GM12878 (cell line): ENCODE results near the gene TBC1D20. TPM values are rescaled to one million over a fixed set of nuclear protein-coding genes. Genes with fewer than 3 reads are reported as not detected.

Experiments
- BHLHE40 ChIP-seq, 2 experiments: fragments of 450-650 bp in 1 of 2; IDR thresholded peaks; 2 replicates each; pipeline ENCODE4 v1.6.1; 2011 to 2017; ENCODE audit warnings: low read depth in 2 of 2, borderline replicate concordance in 1 of 2, improper control_type of control experiment in 1 of 2, low read length in 1 of 2, mild to moderate bottlenecking in 1 of 2
- BRCA1 ChIP-seq: IDR thresholded peaks from 2 replicates; pipeline ENCODE4 v1.6.1; 2011; ENCODE audit warnings: low read depth, low read length, improper control_type of control experiment
- EGR1 ChIP-seq, 2 experiments: IDR thresholded peaks; 1 replicate in 1 of 2; 2 replicates in 1 of 2; pipeline ENCODE4 v1.6.1; 2011 to 2012; ENCODE audit warnings: low read depth in 2 of 2, low read length in 2 of 2, borderline replicate concordance in 1 of 2, mild to moderate bottlenecking in 1 of 2, moderate library complexity in 1 of 2
- GABPA ChIP-seq: IDR thresholded peaks from 2 replicates; pipeline ENCODE4 v1.6.1; 2014; ENCODE audit warnings: antibody characterized with exemption, low read depth, mild to moderate bottlenecking, inconsistent platforms
- GATAD2B ChIP-seq: fragments of 450-650 bp; conservative IDR thresholded peaks from 2 replicates; pipeline ENCODE4 v1.6.1; 2017; ENCODE audit warnings: low read depth, mild to moderate bottlenecking, moderate library complexity
- HDAC6 ChIP-seq: fragments of 200-600 bp; sonication (generic); IDR thresholded peaks from one replicate; pipeline ENCODE4 v1.8.0; 2017; ENCODE audit warnings: antibody characterized with exemption; ENCODE audit not compliant: unreplicated experiment
- JUND ChIP-seq: IDR thresholded peaks from 2 replicates; pipeline ENCODE4 v1.6.1; 2012; ENCODE audit warnings: low read depth, mild to moderate bottlenecking, low read length, improper control_type of control experiment, moderate library complexity
- KAT2A ChIP-seq: conservative IDR thresholded peaks from 2 replicates; pipeline ENCODE4 v1.6.1; 2011; ENCODE audit warnings: low read depth, low read length; ENCODE audit not compliant: control insufficient read depth
- MEF2A ChIP-seq: IDR thresholded peaks from 2 replicates; pipeline ENCODE4 v1.6.1; 2011; ENCODE audit warnings: low read depth, mild to moderate bottlenecking, low read length, moderate library complexity; ENCODE audit not compliant: insufficient read depth
- NR2C2 ChIP-seq: IDR thresholded peaks from 2 replicates; pipeline ENCODE4 v1.6.1; 2011; ENCODE audit warnings: borderline replicate concordance, low read depth; ENCODE audit not compliant: control insufficient read depth, insufficient read length
- PAX5 ChIP-seq: IDR thresholded peaks from 2 replicates; pipeline ENCODE4 v1.6.1; 2011; ENCODE audit warnings: low read depth, low read length, borderline replicate concordance
- POLR2AphosphoS5 ChIP-seq: IDR thresholded peaks from 2 replicates; pipeline ENCODE4 v1.6.1; 2011; ENCODE audit warnings: mild to moderate bottlenecking, low read length, inconsistent platforms
- RELA ChIP-seq: fragments of 450-650 bp; IDR thresholded peaks from 2 replicates; pipeline ENCODE4 v1.8.0; 2014; ENCODE audit warnings: borderline replicate concordance; ENCODE audit not compliant: partially characterized antibody
- SIN3A ChIP-seq: IDR thresholded peaks from 2 replicates; pipeline ENCODE4 v1.6.1; 2012; ENCODE audit warnings: low read depth, low read length, improper control_type of control experiment
- SMARCA5 ChIP-seq: fragments of 450-650 bp; IDR thresholded peaks from 2 replicates; pipeline ENCODE4 v1.6.1; 2017; ENCODE audit warnings: mild to moderate bottlenecking
- SREBF2 ChIP-seq: IDR thresholded peaks from 2 replicates; pipeline ENCODE4 v1.6.1; 2012; ENCODE audit warnings: mild to moderate bottlenecking, low read length
- TARDBP ChIP-seq: IDR thresholded peaks from 2 replicates; pipeline ENCODE4 v1.6.1; 2016; ENCODE audit warnings: borderline replicate concordance
- USF1 ChIP-seq: IDR thresholded peaks from 2 replicates; pipeline ENCODE4 v1.6.1; 2011; ENCODE audit warnings: borderline replicate concordance, low read depth, mild to moderate bottlenecking, moderate library complexity, mixed read lengths, low read length; ENCODE audit not compliant: insufficient read depth; ENCODE audit errors: extremely low read length
- ZNF24 ChIP-seq: fragments of 450-650 bp; IDR thresholded peaks from 2 replicates; pipeline ENCODE4 v1.6.1; 2017; ENCODE audit warnings: antibody characterized with exemption, mild to moderate bottlenecking
- polyA plus RNA-seq, 11 experiments: library from polyadenylated mRNA; depleted of rRNA in 4 of 11; unstranded in 6 of 11; stranded (reverse) in 5 of 11; fragments of >200 nt; fragmentation: Nextera tagmentation in 4 of 11; fragmentation: Illumina TruSeq in 1 of 11; extraction: Ambion mirVana in 4 of 11; extraction: Trizol in 1 of 11; gene quantifications; 1 replicate in 1 of 11; 2 replicates in 10 of 11; pipeline versions ENCODE4 v1.2.1 to v1.2.3, GENCODE V29; 2011 to 2016; ENCODE audit warnings: inconsistent platforms in 2 of 11, missing spikeins in 2 of 11, low read depth in 1 of 11
- total RNA-seq, 4 experiments: library from RNA; depleted of rRNA in 3 of 4; stranded (reverse); fragments of >200 nt in 3 of 4; fragmentation: Illumina TruSeq in 1 of 4; extraction: Trizol in 1 of 4; gene quantifications; 2 replicates each; pipeline versions ENCODE4 v1.2.1 to v1.2.3, GENCODE V29; 2013 to 2021
- TF ChIP-seq, protein P1 (sequence below): IDR thresholded peaks from 2 replicates; pipeline ENCODE4 v1.6.1; 2012; ENCODE audit warnings: low read depth, low read length, improper control_type of control experiment
- TF ChIP-seq, protein P2 (sequence below): IDR thresholded peaks from 2 replicates; pipeline ENCODE4 v1.6.1; 2011; ENCODE audit warnings: borderline replicate concordance, low read depth, mild to moderate bottlenecking, moderate library complexity, low read length; ENCODE audit not compliant: insufficient read depth, poor library complexity, severe bottlenecking

TBC1D20 gene
- total and polyA plus RNA-seq, 10 of the 15 experiments (the other 5 are each of a cell fraction or from before 2014, with no cell fraction given): 4.3 to 17.9 (median 11.2) TPM

- TF ChIP-seq USF1 (peak; percentile 98), SMARCA5 (0 out of 2 replicates have a peak, but pooled peaks have one; percentile 25), POLR2AphosphoS5 (peak; percentile 63; the same call in 1 of the 2 replicates), SIN3A (no peak), EGR1 (IDR thresholded peaks at IDR 0.05; ENCODE audit: borderline replicate concordance in 1 of 2, low read depth in 2 of 2, low read length in 2 of 2) (peak; percentile 77 to 81; a peak in 2 of 3 replicates), MEF2A (no peak), JUND (no peak), TARDBP (no peak), PAX5 (0 out of 2 replicates have a peak, but pooled peaks have one; percentile 28), ZNF24 (no peak), GABPA (no peak), SREBF2 (no peak), BRCA1 (no peak), BHLHE40 (IDR thresholded peaks at IDR 0.05; ENCODE audit: borderline replicate concordance in 1 of 2, low read depth in 2 of 2, low read length in 1 of 2) (peak; percentile 90 to 98), NR2C2 (no peak), GATAD2B (peak; percentile 72; the same call in 1 of the 2 replicates), RELA (peak; percentile 56), KAT2A (no peak), HDAC6 (no peak)
- TF ChIP-seq, protein P1, sequence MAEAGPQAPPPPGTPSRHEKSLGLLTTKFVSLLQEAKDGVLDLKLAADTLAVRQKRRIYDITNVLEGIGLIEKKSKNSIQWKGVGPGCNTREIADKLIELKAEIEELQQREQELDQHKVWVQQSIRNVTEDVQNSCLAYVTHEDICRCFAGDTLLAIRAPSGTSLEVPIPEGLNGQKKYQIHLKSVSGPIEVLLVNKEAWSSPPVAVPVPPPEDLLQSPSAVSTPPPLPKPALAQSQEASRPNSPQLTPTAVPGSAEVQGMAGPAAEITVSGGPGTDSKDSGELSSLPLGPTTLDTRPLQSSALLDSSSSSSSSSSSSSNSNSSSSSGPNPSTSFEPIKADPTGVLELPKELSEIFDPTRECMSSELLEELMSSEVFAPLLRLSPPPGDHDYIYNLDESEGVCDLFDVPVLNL: no peak
- TF ChIP-seq, protein P2, sequence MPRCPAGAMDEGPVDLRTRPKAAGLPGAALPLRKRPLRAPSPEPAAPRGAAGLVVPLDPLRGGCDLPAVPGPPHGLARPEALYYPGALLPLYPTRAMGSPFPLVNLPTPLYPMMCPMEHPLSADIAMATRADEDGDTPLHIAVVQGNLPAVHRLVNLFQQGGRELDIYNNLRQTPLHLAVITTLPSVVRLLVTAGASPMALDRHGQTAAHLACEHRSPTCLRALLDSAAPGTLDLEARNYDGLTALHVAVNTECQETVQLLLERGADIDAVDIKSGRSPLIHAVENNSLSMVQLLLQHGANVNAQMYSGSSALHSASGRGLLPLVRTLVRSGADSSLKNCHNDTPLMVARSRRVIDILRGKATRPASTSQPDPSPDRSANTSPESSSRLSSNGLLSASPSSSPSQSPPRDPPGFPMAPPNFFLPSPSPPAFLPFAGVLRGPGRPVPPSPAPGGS: no peak
Observed at GRCh38 chr20:462199-462991, at the start of gene TBC1D20 (continued).
